GM12878 (cell line): ENCODE data around the gene PRMT1. TPM values are rescaled to one million over a fixed set of nuclear protein-coding genes. Genes with fewer than 3 reads are reported as not detected.

ENCODE experiments used
- BHLHE40 ChIP-seq, 2 experiments: fragments of 450-650 bp in 1 of 2; IDR thresholded peaks; 2 replicates each; pipeline ENCODE4 v1.6.1; 2011 to 2017; ENCODE audit warnings: low read depth in 2 of 2, borderline replicate concordance in 1 of 2, improper control_type of control experiment in 1 of 2, low read length in 1 of 2, mild to moderate bottlenecking in 1 of 2
- BMI1 ChIP-seq: fragments of 450-650 bp; IDR thresholded peaks from 2 replicates; pipeline ENCODE4 v1.6.1; 2016; ENCODE audit warnings: mild to moderate bottlenecking, moderate library complexity, borderline replicate concordance
- BRCA1 ChIP-seq: IDR thresholded peaks from 2 replicates; pipeline ENCODE4 v1.6.1; 2011; ENCODE audit warnings: low read depth, low read length, improper control_type of control experiment
- CHD1 ChIP-seq: IDR thresholded peaks from 2 replicates; pipeline ENCODE4 v1.6.1; 2012; ENCODE audit warnings: low read depth, low read length, improper control_type of control experiment
- FOXK2 ChIP-seq: fragments of 450-650 bp; IDR thresholded peaks from 2 replicates; pipeline ENCODE4 v1.6.1; 2017; ENCODE audit warnings: mild to moderate bottlenecking, moderate library complexity
- GATAD2B ChIP-seq: fragments of 450-650 bp; conservative IDR thresholded peaks from 2 replicates; pipeline ENCODE4 v1.6.1; 2017; ENCODE audit warnings: low read depth, mild to moderate bottlenecking, moderate library complexity
- IKZF2 ChIP-seq, 2 experiments: fragments of 450-650 bp; IDR thresholded peaks; 2 replicates each; pipeline ENCODE4 v1.6.1; 2017; ENCODE audit warnings: mild to moderate bottlenecking in 2 of 2, moderate library complexity in 2 of 2
- KLF5 ChIP-seq: fragments of 450-650 bp; IDR thresholded peaks from 2 replicates; pipeline ENCODE4 v1.6.1; 2014; ENCODE audit warnings: mild to moderate bottlenecking; ENCODE audit not compliant: partially characterized antibody
- LARP7 ChIP-seq: fragments of 450-650 bp; IDR thresholded peaks from 2 replicates; pipeline ENCODE4 v1.6.1; 2017; ENCODE audit warnings: mild to moderate bottlenecking
- POLR2AphosphoS2 ChIP-seq: IDR thresholded peaks from 2 replicates; pipeline ENCODE4 v1.6.1; 2011; ENCODE audit warnings: low read depth, mild to moderate bottlenecking, low read length, improper control_type of control experiment, moderate library complexity
- SIN3A ChIP-seq: IDR thresholded peaks from 2 replicates; pipeline ENCODE4 v1.6.1; 2012; ENCODE audit warnings: low read depth, low read length, improper control_type of control experiment
- SIX5 ChIP-seq: IDR thresholded peaks from 2 replicates; pipeline ENCODE4 v1.6.1; 2011; ENCODE audit warnings: mild to moderate bottlenecking, low read depth, low read length, moderate library complexity; ENCODE audit not compliant: severe bottlenecking
- SMAD1 ChIP-seq: fragments of 450-650 bp; IDR thresholded peaks from 2 replicates; pipeline ENCODE4 v1.6.1; 2018; ENCODE audit warnings: mild to moderate bottlenecking, low read depth; ENCODE audit not compliant: partially characterized antibody
- SMAD5 ChIP-seq: IDR thresholded peaks from 2 replicates; pipeline ENCODE4 v1.6.1; 2016; ENCODE audit warnings: antibody characterized with exemption, low read depth
- SMARCA5 ChIP-seq: fragments of 450-650 bp; IDR thresholded peaks from 2 replicates; pipeline ENCODE4 v1.6.1; 2017; ENCODE audit warnings: mild to moderate bottlenecking
- STAT1 ChIP-seq: fragments of 450-650 bp; conservative IDR thresholded peaks from 2 replicates; pipeline ENCODE4 v1.6.1; 2014; ENCODE audit warnings: antibody characterized with exemption, mild to moderate bottlenecking
- TCF3 ChIP-seq: IDR thresholded peaks from 2 replicates; pipeline ENCODE4 v1.6.1; 2012; ENCODE audit warnings: low read depth, mild to moderate bottlenecking, low read length, borderline replicate concordance; ENCODE audit not compliant: insufficient read depth
- YY1 ChIP-seq: IDR thresholded peaks from 2 replicates; pipeline ENCODE4 v1.6.1; 2011; ENCODE audit warnings: low read depth, mild to moderate bottlenecking, low read length
- polyA plus RNA-seq, 11 experiments: library from polyadenylated mRNA; depleted of rRNA in 4 of 11; unstranded in 6 of 11; stranded (reverse) in 5 of 11; fragments of >200 nt; fragmentation: Nextera tagmentation in 4 of 11; fragmentation: Illumina TruSeq in 1 of 11; extraction: Ambion mirVana in 4 of 11; extraction: Trizol in 1 of 11; gene quantifications; 1 replicate in 1 of 11; 2 replicates in 10 of 11; pipeline versions ENCODE4 v1.2.1 to v1.2.3, GENCODE V29; 2011 to 2016; ENCODE audit warnings: inconsistent platforms in 2 of 11, missing spikeins in 2 of 11, low read depth in 1 of 11
- total RNA-seq, 4 experiments: library from RNA; depleted of rRNA in 3 of 4; stranded (reverse); fragments of >200 nt in 3 of 4; fragmentation: Illumina TruSeq in 1 of 4; extraction: Trizol in 1 of 4; gene quantifications; 2 replicates each; pipeline versions ENCODE4 v1.2.1 to v1.2.3, GENCODE V29; 2013 to 2021
- TF ChIP-seq, protein P1 (sequence below): fragments of 450-650 bp; IDR thresholded peaks from 2 replicates; pipeline ENCODE4 v1.6.1; 2018; ENCODE audit warnings: borderline replicate concordance, mild to moderate bottlenecking; ENCODE audit not compliant: partially characterized antibody
- TF ChIP-seq, protein P2 (sequence below): IDR thresholded peaks from 2 replicates; pipeline ENCODE4 v1.6.1; 2011; ENCODE audit warnings: borderline replicate concordance, low read depth, mild to moderate bottlenecking, moderate library complexity, mixed read lengths, low read length; ENCODE audit not compliant: insufficient read depth; ENCODE audit errors: extremely low read length
- TF ChIP-seq, protein P3 (sequence below), 3 experiments: IDR thresholded peaks in 2 of 3; conservative IDR thresholded peaks in 1 of 3; 2 replicates each; pipeline ENCODE4 v1.5.1; 2011; ENCODE audit warnings: low read depth in 3 of 3, low read length in 3 of 3, mild to moderate bottlenecking in 3 of 3, control low read depth in 2 of 3, moderate library complexity in 2 of 3, inconsistent platforms in 1 of 3, mixed read lengths in 1 of 3; ENCODE audit not compliant: control insufficient read depth in 2 of 3, insufficient read depth in 1 of 3; ENCODE audit errors: extremely low read depth in 1 of 3
- TF ChIP-seq, protein P4 (sequence below): fragments of 450-650 bp; IDR thresholded peaks from 2 replicates; pipeline ENCODE4 v1.6.1; 2017; ENCODE audit warnings: low read depth, mild to moderate bottlenecking, moderate library complexity
- TF ChIP-seq, protein P5 (sequence below): IDR thresholded peaks from 2 replicates; pipeline ENCODE4 v1.6.1; 2012; ENCODE audit warnings: low read depth, low read length, improper control_type of control experiment

PRMT1 gene
- total and polyA plus RNA-seq, 10 of the 15 experiments (the other 5 are each of a cell fraction or from before 2014, with no cell fraction given): 19.9 to 667 (median 444) TPM

DNA sequence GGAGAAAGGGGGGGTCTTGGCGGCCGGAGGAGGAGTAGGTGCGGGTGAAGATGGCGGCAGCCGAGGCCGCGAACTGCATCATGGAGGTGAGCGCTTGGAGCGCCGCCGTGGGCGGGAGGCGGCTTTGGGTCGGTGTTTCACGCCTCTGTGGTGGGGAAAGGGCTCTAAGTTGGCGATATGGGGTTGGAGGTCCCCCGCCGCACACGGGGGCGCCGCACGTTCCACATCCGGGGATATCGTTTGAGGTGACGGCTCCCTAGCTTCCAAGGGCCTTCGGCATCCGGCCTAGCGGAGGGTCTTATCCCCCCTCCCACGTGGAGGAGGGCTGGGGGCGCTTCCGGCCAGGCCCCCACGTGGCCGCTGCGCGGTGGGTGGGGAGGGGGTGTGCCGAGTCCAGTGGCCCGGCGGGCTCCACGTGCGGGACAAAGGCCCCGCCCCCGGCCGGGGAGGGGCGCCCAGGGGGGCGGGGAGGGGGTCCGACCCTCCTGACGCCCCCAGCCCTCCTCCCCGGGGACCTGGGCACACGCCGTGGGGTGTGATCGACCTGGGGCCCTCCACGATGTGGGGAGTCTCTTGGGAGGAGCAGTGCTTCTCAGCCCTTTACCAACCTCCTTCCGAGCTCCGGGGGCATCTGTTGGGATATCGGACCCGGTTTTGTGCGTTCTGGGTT is at the start of gene PRMT1 (continued):
- no peak for TF ChIP-seq BMI1
- TF ChIP-seq KLF5: peak; percentile 18
- 0 out of 2 replicates have a peak, but pooled peaks have one; percentile 59 for TF ChIP-seq POLR2AphosphoS2
- TF ChIP-seq TCF3: 0 out of 2 replicates have a peak, but pooled peaks have one; percentile 14
- TF ChIP-seq SIX5: no peak
- TF ChIP-seq STAT1: 0 out of 2 replicates have a peak, but pooled peaks have one; percentile 58
- TF ChIP-seq GATAD2B: peak; percentile 88
- TF ChIP-seq, protein P1, sequence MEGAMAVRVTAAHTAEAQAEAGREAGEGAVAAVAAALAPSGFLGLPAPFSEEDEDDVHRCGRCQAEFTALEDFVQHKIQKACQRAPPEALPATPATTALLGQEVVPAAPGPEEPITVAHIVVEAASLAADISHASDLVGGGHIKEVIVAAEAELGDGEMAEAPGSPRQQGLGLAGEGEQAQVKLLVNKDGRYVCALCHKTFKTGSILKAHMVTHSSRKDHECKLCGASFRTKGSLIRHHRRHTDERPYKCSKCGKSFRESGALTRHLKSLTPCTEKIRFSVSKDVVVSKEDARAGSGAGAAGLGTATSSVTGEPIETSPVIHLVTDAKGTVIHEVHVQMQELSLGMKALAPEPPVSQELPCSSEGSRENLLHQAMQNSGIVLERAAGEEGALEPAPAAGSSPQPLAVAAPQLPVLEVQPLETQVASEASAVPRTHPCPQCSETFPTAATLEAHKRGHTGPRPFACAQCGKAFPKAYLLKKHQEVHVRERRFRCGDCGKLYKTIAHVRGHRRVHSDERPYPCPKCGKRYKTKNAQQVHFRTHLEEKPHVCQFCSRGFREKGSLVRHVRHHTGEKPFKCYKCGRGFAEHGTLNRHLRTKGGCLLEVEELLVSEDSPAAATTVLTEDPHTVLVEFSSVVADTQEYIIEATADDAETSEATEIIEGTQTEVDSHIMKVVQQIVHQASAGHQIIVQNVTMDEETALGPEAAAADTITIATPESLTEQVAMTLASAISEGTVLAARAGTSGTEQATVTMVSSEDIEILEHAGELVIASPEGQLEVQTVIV: no peak
- TF ChIP-seq SMAD1: no peak
- TF ChIP-seq SIN3A: peak; percentile 83
- TF ChIP-seq BHLHE40 (IDR thresholded peaks at IDR 0.05; ENCODE audit: borderline replicate concordance in 1 of 2, low read depth in 2 of 2, low read length in 1 of 2): peak; percentile 79 to 90; a peak in 3 of 4 replicates
- TF ChIP-seq, protein P2, sequence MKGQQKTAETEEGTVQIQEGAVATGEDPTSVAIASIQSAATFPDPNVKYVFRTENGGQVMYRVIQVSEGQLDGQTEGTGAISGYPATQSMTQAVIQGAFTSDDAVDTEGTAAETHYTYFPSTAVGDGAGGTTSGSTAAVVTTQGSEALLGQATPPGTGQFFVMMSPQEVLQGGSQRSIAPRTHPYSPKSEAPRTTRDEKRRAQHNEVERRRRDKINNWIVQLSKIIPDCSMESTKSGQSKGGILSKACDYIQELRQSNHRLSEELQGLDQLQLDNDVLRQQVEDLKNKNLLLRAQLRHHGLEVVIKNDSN: peak; percentile 77
- TF ChIP-seq SMARCA5: peak; percentile 95
- no peak for TF ChIP-seq BRCA1
- peak; percentile 89 for TF ChIP-seq SMAD5
- TF ChIP-seq FOXK2: peak; percentile 26; the same call in 1 of the 2 replicates
- TF ChIP-seq, protein P3, sequence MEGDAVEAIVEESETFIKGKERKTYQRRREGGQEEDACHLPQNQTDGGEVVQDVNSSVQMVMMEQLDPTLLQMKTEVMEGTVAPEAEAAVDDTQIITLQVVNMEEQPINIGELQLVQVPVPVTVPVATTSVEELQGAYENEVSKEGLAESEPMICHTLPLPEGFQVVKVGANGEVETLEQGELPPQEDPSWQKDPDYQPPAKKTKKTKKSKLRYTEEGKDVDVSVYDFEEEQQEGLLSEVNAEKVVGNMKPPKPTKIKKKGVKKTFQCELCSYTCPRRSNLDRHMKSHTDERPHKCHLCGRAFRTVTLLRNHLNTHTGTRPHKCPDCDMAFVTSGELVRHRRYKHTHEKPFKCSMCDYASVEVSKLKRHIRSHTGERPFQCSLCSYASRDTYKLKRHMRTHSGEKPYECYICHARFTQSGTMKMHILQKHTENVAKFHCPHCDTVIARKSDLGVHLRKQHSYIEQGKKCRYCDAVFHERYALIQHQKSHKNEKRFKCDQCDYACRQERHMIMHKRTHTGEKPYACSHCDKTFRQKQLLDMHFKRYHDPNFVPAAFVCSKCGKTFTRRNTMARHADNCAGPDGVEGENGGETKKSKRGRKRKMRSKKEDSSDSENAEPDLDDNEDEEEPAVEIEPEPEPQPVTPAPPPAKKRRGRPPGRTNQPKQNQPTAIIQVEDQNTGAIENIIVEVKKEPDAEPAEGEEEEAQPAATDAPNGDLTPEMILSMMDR (IDR thresholded peaks at IDR 0.05 in 2 of 3, conservative IDR thresholded peaks at IDR 0.05 in 1 of 3; ENCODE audit: control insufficient read depth in 2 of 3, extremely low read depth in 1 of 3, insufficient read depth in 1 of 3, low read depth in 3 of 3, low read length in 3 of 3): 0 out of 6 replicates have a peak, but pooled peaks of 1 of the 3 experiments have one; percentile 10
- TF ChIP-seq CHD1: peak; percentile 91; the same call in 1 of the 2 replicates
- TF ChIP-seq LARP7: peak; percentile 96
- TF ChIP-seq YY1: peak; percentile 95
- TF ChIP-seq, protein P4, sequence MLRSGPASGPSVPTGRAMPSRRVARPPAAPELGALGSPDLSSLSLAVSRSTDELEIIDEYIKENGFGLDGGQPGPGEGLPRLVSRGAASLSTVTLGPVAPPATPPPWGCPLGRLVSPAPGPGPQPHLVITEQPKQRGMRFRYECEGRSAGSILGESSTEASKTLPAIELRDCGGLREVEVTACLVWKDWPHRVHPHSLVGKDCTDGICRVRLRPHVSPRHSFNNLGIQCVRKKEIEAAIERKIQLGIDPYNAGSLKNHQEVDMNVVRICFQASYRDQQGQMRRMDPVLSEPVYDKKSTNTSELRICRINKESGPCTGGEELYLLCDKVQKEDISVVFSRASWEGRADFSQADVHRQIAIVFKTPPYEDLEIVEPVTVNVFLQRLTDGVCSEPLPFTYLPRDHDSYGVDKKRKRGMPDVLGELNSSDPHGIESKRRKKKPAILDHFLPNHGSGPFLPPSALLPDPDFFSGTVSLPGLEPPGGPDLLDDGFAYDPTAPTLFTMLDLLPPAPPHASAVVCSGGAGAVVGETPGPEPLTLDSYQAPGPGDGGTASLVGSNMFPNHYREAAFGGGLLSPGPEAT: no peak
- TF ChIP-seq, protein P5, sequence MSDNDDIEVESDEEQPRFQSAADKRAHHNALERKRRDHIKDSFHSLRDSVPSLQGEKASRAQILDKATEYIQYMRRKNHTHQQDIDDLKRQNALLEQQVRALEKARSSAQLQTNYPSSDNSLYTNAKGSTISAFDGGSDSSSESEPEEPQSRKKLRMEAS: peak; percentile 90; the same call in 1 of the 2 replicates
- TF ChIP-seq IKZF2 (IDR thresholded peaks at IDR 0.05): peak in 1 of 2 experiments; percentile 57; a peak in 2 of 4 replicates
